ENCODE data around the gene ANG. TPM values are rescaled to one million over a fixed set of nuclear protein-coding genes. Genes with fewer than 3 reads are reported as not detected.
A peak's percentile ranks its signal among the peaks of the same experiment; 100 is the strongest.

ANG gene
- total and polyA plus RNA-seq, 10 of the 15 experiments (the other 5 are each of a cell fraction or from before 2014, with no cell fraction given), result 1.0 to 5.9 (median 2.2) TPM

GRCh38 chr14:20652996-20653975 lies 35.3 kb upstream of the ANG start (continued):
- TF ChIP-seq ZBTB40 (IDR thresholded peaks at IDR 0.05; ENCODE audit: borderline replicate concordance), result no peak
- no peak for TF ChIP-seq RAD51 (IDR thresholded peaks at IDR 0.05)
- no peak for TF ChIP-seq STAT3 (IDR thresholded peaks at IDR 0.05; ENCODE audit: low read depth, low read length)
- peak; percentile 45; the same call in 1 of the 2 replicates for TF ChIP-seq RUNX3 (IDR thresholded peaks at IDR 0.05; ENCODE audit: low read length)
- no peak for TF ChIP-seq RB1 (IDR thresholded peaks at IDR 0.05; ENCODE audit: borderline replicate concordance)
- no peak for TF ChIP-seq MXI1 (IDR thresholded peaks at IDR 0.05; ENCODE audit: low read depth, low read length)
- no peak for TF ChIP-seq ZSCAN29 (IDR thresholded peaks at IDR 0.05)
- peak; percentile 61; the same call in 1 of the 2 replicates for TF ChIP-seq SREBF2 (IDR thresholded peaks at IDR 0.05; ENCODE audit: low read length)
- no peak for TF ChIP-seq SMAD1 (IDR thresholded peaks at IDR 0.05; ENCODE audit: low read depth, partially characterized antibody)
- no peak for TF ChIP-seq CHD2 (IDR thresholded peaks at IDR 0.05; ENCODE audit: borderline replicate concordance, low read depth, low read length)
- TF ChIP-seq IRF5 (IDR thresholded peaks at IDR 0.05; ENCODE audit: borderline replicate concordance), result no peak
- no peak for TF ChIP-seq IRF3 (IDR thresholded peaks at IDR 0.05)
- TF ChIP-seq SREBF1 (IDR thresholded peaks at IDR 0.05; ENCODE audit: low read length), result no peak
- TF ChIP-seq IRF4 (IDR thresholded peaks at IDR 0.05; ENCODE audit: low read depth, low read length), result no peak
- no peak for TF ChIP-seq IKZF1 (conservative IDR thresholded peaks at IDR 0.05)
- TF ChIP-seq MEF2B (IDR thresholded peaks at IDR 0.05; ENCODE audit: partially characterized antibody, poor library complexity, severe bottlenecking), result no peak
- no peak for TF ChIP-seq EZH2 (IDR thresholded peaks at IDR 0.05; ENCODE audit: borderline replicate concordance, control insufficient read depth, low read depth, low read length)
- no peak for TF ChIP-seq TCF7 (IDR thresholded peaks at IDR 0.05; ENCODE audit: borderline replicate concordance)
- TF ChIP-seq KLF5 (IDR thresholded peaks at IDR 0.05; ENCODE audit: partially characterized antibody), result no peak
- peak; percentile 27; the same call in 1 of the 2 replicates for TF ChIP-seq CREM (IDR thresholded peaks at IDR 0.05; ENCODE audit: low read depth)
- TF ChIP-seq JUNB (IDR thresholded peaks at IDR 0.05), result no peak
- peak; percentile 35; the same call in 1 of the 2 replicates for TF ChIP-seq YY1 (IDR thresholded peaks at IDR 0.05; ENCODE audit: low read depth, low read length)
- TF ChIP-seq ZNF622 (IDR thresholded peaks at IDR 0.05), result no peak
- no peak for TF ChIP-seq USF2 (IDR thresholded peaks at IDR 0.05; ENCODE audit: borderline replicate concordance, low read depth, low read length)
